A673 (cell line): ENCODE measurements around the gene TOPORS. TPM values are rescaled to one million over a fixed set of nuclear protein-coding genes. Genes with fewer than 3 reads are reported as not detected.

Experiments used
- BruUV-seq: library from RNA; stranded (reverse); fragments of 400-500 nt; replicated peaks from 2 replicates; lab custom pipeline; 2021; lab: Mats Ljungman, UMichigan
- CTCF ChIA-PET: fragments of 300-600 bp; sonication (Branson Sonifier 250); formaldehyde crosslinking; loops from one replicate; lab custom pipeline; 2022; ENCODE audit warnings: antibody characterized with exemption; lab: Charles Lee
- POLR2A ChIA-PET: fragments of 300-600 bp; sonication (Branson Sonifier 250); formaldehyde crosslinking; loops from one replicate; lab custom pipeline; 2022; ENCODE audit warnings: antibody characterized with exemption; ENCODE audit not compliant: low non-redundant PET; lab: Charles Lee
- DNase-seq: peaks from one replicate; pipeline ENCODE4 v3.0.0-alpha.2; 2015; ENCODE audit warnings: low spot score
- H3K27ac ChIP-seq: fragments of 200-600 bp; sonication (generic); 2 replicates; pipeline ENCODE4 v1.5.1; 2016; ENCODE audit warnings: mixed run types, low read depth, mild to moderate bottlenecking, mixed read lengths, antibody characterized with exemption, low read length; ENCODE audit not compliant: poor library complexity, severe bottlenecking
- H3K27me3 ChIP-seq: fragments of 200-600 bp; sonication (generic); replicated peaks from 2 replicates; pipeline ENCODE4 v1.6.1; 2017; ENCODE audit warnings: mixed run types, low read depth, mild to moderate bottlenecking, mixed read lengths, antibody characterized with exemption, low read length; ENCODE audit not compliant: insufficient read depth, poor library complexity
- H3K36me3 ChIP-seq: fragments of 200-600 bp; sonication (generic); 2 replicates; pipeline ENCODE4 v1.6.1; 2016; ENCODE audit warnings: mixed run types, mild to moderate bottlenecking, mixed read lengths, antibody characterized with exemption, low read length; ENCODE audit not compliant: insufficient read depth, poor library complexity, severe bottlenecking
- H3K4me1 ChIP-seq: fragments of 200-600 bp; sonication (generic); 2 replicates; pipeline ENCODE4 v1.6.1; 2017; ENCODE audit warnings: mixed run types, mild to moderate bottlenecking, mixed read lengths, antibody characterized with exemption, low read length; ENCODE audit not compliant: insufficient read depth, poor library complexity, severe bottlenecking
- H3K4me3 ChIP-seq: fragments of 200-600 bp; sonication (generic); 2 replicates; pipeline ENCODE4 v1.5.1; 2016; ENCODE audit warnings: low read depth, mixed run types, mild to moderate bottlenecking, mixed read lengths, low read length; ENCODE audit not compliant: poor library complexity, severe bottlenecking
- H3K9me3 ChIP-seq: fragments of 200-600 bp; sonication (generic); 2 replicates; pipeline ENCODE4 v1.6.1; 2016; ENCODE audit warnings: mixed run types, low read depth, mild to moderate bottlenecking, mixed read lengths, antibody characterized with exemption, low read length; ENCODE audit not compliant: poor library complexity, severe bottlenecking
- EZH2 ChIP-seq: fragments of 200-600 bp; sonication (generic); IDR thresholded peaks from 2 replicates; pipeline ENCODE4 v1.6.1; 2017; ENCODE audit warnings: borderline replicate concordance, low read depth, mild to moderate bottlenecking, mixed read lengths, antibody characterized with exemption, low read length; ENCODE audit not compliant: poor library complexity, severe bottlenecking
- intact Hi-C: fragments of 100-400 bp; cut with micrococcal nuclease; formaldehyde crosslinking; loops from one replicate; pipeline ENCODE4 v1.10.0; 2022; ENCODE audit not compliant: unreplicated experiment
- total RNA-seq: library from RNA; stranded (reverse); gene quantifications from 2 replicates; pipeline ENCODE4 v1.2.3, GENCODE V29; 2021
- TF ChIP-seq, protein P1 (sequence below): fragments of 300-800, 200-600 bp; sonication (generic); conservative IDR thresholded peaks from 2 replicates; pipeline ENCODE4 v1.5.1; 2017; ENCODE audit warnings: low read depth, mild to moderate bottlenecking, antibody characterized with exemption, low read length, moderate library complexity, mixed read lengths

Gene TOPORS
- total RNA-seq, 1 experiment from 2014 or later = 25.3 TPM

DNA sequence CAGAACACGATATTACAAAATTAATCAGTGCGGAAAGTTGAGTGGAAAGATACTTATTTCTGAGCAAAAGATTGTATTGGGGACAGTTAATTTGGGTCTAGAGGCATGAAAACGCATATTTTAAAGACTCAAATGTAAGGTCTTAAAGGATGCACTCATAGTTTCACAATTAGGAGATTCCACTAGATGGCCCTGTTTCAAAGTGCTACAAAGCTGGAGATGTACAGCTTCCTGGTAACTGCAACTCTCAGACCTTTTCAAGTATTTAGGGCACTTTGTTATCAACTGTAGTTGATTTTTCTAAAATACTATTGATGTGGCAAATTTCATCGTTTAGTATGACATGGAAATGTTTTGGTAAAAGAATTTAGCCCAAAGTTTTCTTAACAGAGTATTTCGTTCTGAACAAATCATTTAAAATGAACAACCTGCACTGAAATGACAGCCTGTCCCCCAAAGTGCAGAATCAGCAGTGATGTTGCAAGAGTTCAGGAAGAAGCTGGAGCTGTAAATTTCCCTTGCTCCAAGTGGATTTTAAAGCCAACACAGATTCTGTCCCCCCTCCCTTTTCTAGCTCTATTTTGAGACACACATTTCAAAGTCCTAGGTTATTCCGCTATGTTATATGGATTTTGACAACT lies 36.8 kb upstream of the TOPORS start:
- Histone ChIP-seq H3K4me1 (no peaks in the 10 kb centered on the region), H3K9me3 (no peaks in the 10 kb centered on the region), H3K27ac (no peak overlapping the region), H3K36me3 (no peaks in the 10 kb centered on the region), H3K27me3 (no peaks in the 10 kb centered on the region), H3K4me3 (no peak overlapping the region)
- CTCF ChIA-PET = interaction anchor here (0.6 to 2.9 kb wide), 2 partner anchors 55 to 379 kb away, joined by 3 to 26 read pairs; no protein-coding TSS in a partner anchor
- peak; percentile 62 for DNase-seq
- BruUV-seq = no TSS peak
- intact Hi-C loops = loop anchor here (1.0 to 10.0 kb wide), 3 partner anchors 113 to 636 kb away; no protein-coding TSS in a partner anchor
- POLR2A ChIA-PET = interaction anchor here (0.8 kb wide), 1 partner anchor 11 kb away, joined by 5 read pairs; no protein-coding TSS in a partner anchor
- TF ChIP-seq EZH2 = no peak
- TF ChIP-seq, protein P1, sequence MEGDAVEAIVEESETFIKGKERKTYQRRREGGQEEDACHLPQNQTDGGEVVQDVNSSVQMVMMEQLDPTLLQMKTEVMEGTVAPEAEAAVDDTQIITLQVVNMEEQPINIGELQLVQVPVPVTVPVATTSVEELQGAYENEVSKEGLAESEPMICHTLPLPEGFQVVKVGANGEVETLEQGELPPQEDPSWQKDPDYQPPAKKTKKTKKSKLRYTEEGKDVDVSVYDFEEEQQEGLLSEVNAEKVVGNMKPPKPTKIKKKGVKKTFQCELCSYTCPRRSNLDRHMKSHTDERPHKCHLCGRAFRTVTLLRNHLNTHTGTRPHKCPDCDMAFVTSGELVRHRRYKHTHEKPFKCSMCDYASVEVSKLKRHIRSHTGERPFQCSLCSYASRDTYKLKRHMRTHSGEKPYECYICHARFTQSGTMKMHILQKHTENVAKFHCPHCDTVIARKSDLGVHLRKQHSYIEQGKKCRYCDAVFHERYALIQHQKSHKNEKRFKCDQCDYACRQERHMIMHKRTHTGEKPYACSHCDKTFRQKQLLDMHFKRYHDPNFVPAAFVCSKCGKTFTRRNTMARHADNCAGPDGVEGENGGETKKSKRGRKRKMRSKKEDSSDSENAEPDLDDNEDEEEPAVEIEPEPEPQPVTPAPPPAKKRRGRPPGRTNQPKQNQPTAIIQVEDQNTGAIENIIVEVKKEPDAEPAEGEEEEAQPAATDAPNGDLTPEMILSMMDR = peak; percentile 67

DNA sequence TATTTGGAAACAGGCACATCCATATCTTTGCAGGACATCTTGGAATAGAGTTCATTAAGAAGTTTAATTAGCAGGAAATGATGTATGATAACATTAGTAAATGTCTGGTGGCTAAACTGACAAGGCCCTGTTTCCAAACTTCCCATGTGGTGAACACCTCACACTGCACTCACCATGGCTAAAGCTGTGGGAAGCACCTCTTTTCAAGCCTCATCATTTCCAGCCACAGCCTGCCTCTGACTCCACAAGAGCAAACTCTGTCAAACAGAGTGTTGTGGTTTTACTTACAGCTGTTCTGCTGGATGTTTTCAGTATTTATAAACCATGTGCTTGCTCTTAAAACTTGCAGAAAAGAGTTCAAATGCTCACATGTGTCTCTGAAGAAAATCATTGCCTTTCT lies 35.5 kb upstream of the TOPORS start:
- no peak for DNase-seq
- Histone ChIP-seq H3K4me1 (no peaks in the 10 kb centered on the region), H3K9me3 (no peaks in the 10 kb centered on the region), H3K27me3 (no peaks in the 10 kb centered on the region), H3K36me3 (no peaks in the 10 kb centered on the region), H3K4me3 (no peak overlapping the region), H3K27ac (no peak overlapping the region)
- intact Hi-C loops = loop anchor here (5.0 to 10.0 kb wide), 2 partner anchors 114 to 637 kb away; no protein-coding TSS in a partner anchor
- ChIA-PET CTCF (interaction anchor here (2.9 kb wide), 1 partner anchor 380 kb away, joined by 26 read pairs; no protein-coding TSS in a partner anchor), POLR2A (no interaction called here)
- no TSS peak for BruUV-seq
- TF ChIP-seq, protein P1 = no peak
- TF ChIP-seq EZH2 = no peak

GRCh38 chr9:32584784-32585183 lies 32.4 kb upstream of the TOPORS start:
- intact Hi-C loops = loop anchor here (5.0 to 10.0 kb wide), 2 partner anchors 118 to 640 kb away; no protein-coding TSS in a partner anchor
- Histone ChIP-seq H3K4me3 (no peak overlapping the region), H3K9me3 (no peaks in the 10 kb centered on the region), H3K27me3 (no peaks in the 10 kb centered on the region), H3K27ac (no peak overlapping the region), H3K36me3 (no peaks in the 10 kb centered on the region), H3K4me1 (no peaks in the 10 kb centered on the region)
- CTCF ChIA-PET = interaction anchor here (1.7 kb wide), 1 partner anchor 206 kb away, joined by 4 read pairs; no protein-coding TSS in a partner anchor
- TF ChIP-seq EZH2 = no peak
- TF ChIP-seq, protein P1 = no peak
- BruUV-seq = no TSS peak
- DNase-seq = peak; percentile 65
- POLR2A ChIA-PET = no interaction called here
